CD4-positive, alpha-beta T cell treated with Interleukin-21 for 1 hour (primary cell): Measurements from ENCODE around the gene CTDSP1.
A peak's percentile ranks its signal among the peaks of the same experiment; 100 is the strongest.

Source experiments
- DNase-seq: peaks from one replicate; pipeline ENCODE4 v3.0.0-alpha.2; 2020

The CTDSP1 gene

GRCh38 chr2:218383892-218384519, 15.7 kb upstream of the CTDSP1 start:
- DNase-seq: no peak

GRCh38 chr2:218384975-218385374, 14.7 kb upstream of the CTDSP1 start:
- DNase-seq: no peak

GRCh38 chr2:218386505-218387368, 12.9 kb upstream of the CTDSP1 start:
- no peak for DNase-seq

GRCh38 chr2:218387369-218388194, 12.1 kb upstream of the CTDSP1 start:
- DNase-seq: no peak

- DNase-seq: no peak
These were observed 10.1 kb upstream of the CTDSP1 start for GRCh38 chr2:218389333-218390150.

- no peak for DNase-seq
These were observed 8.5 kb upstream of the CTDSP1 start for GRCh38 chr2:218391202-218391601.

GRCh38 chr2:218392459-218392858, 7.2 kb upstream of the CTDSP1 start:
- DNase-seq: no peak

- no peak for DNase-seq
These were observed 6.7 kb upstream of the CTDSP1 start for GRCh38 chr2:218392891-218393462.

- peak; percentile 48 for DNase-seq
These were observed 5.8 kb upstream of the CTDSP1 start for GRCh38 chr2:218393750-218394290.

- DNase-seq: no peak
These were observed 5.2 kb upstream of the CTDSP1 start for GRCh38 chr2:218394298-218395089.

- DNase-seq: no peak
These were observed 4.6 kb upstream of the CTDSP1 start for GRCh38 chr2:218395090-218395444.

- no peak for DNase-seq
These were observed 4.2 kb upstream of the CTDSP1 start for GRCh38 chr2:218395456-218395825.

- peak; percentile 96 for DNase-seq
These were observed 3.6 kb upstream of the CTDSP1 start for GRCh38 chr2:218395826-218396687.

GRCh38 chr2:218396688-218397462, 2.8 kb upstream of the CTDSP1 start:
- peak; percentile 82 for DNase-seq

- no peak for DNase-seq
These were observed 2.2 kb upstream of the CTDSP1 start for GRCh38 chr2:218397463-218397819.

- DNase-seq: peak; percentile 71
These were observed 1.7 kb upstream of the CTDSP1 start for GRCh38 chr2:218397820-218398436.

GRCh38 chr2:218398437-218399390, 954 bp upstream of the CTDSP1 start:
- DNase-seq: peak; percentile 76
